ENCODE results near the gene ATP6V1C2.

ATP6V1C2 gene

GRCh38 chr2:10732924-10733565 is 11.6 kb downstream of the ATP6V1C2 start:
- in situ Hi-C loops (cut with HindIII; ENCODE audit: low sequenced_read_pairs): no loop called here

DNA sequence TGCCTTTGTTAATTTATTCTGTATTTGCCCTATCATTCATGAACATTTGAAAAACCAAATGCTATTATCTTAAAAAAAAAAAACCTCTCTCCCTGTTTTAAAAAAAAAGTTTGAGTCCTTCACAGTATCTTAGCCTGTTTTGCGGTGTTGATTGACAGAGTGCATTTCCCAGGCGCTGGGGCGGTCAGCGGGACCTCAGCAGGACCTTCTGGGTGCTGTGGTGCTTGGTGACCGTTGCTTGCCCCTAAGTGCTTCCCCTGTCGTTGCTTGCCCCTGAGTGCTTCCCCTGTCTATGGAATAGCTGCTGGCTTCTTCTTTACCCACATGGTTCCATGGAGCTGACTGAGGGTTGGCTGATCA is 12.1 kb downstream of the ATP6V1C2 start:
- in situ Hi-C loops (cut with HindIII; ENCODE audit: low sequenced_read_pairs): no loop called here

DNA sequence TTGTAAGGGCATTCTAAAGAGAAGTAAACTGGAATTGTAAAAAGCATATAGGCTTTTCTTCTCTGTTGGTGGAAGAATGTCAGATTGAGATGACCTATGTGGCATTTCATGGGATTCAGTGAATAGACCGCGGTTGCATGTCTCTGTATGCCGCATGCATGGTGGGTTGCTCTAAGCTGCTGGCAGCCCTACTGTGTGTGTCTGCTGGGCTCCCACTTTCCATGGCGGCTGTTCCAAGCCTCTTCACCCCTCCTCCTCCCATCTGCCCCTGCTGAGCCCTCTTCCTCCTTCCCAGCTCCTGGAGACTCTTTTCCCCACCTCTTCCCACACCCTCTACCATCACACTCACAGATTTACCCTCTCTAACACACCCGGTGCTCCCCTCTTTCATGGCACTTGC is 12.6 kb downstream of the ATP6V1C2 start:
- in situ Hi-C loops (cut with HindIII; ENCODE audit: low sequenced_read_pairs): no loop called here

- in situ Hi-C loops (cut with HindIII; ENCODE audit: low sequenced_read_pairs): no loop called here
Observed at GRCh38 chr2:10738192-10738591, 16.8 kb downstream of the ATP6V1C2 start.

GRCh38 chr2:10740226-10740625 is 18.8 kb downstream of the ATP6V1C2 start:
- in situ Hi-C loops (cut with HindIII; ENCODE audit: low sequenced_read_pairs): no loop called here

- in situ Hi-C loops (cut with HindIII; ENCODE audit: low sequenced_read_pairs): no loop called here
Observed at GRCh38 chr2:10741139-10741538, 19.7 kb downstream of the ATP6V1C2 start.

- in situ Hi-C loops (cut with HindIII; ENCODE audit: low sequenced_read_pairs): no loop called here
Observed at GRCh38 chr2:10742666-10743065, 21.2 kb downstream of the ATP6V1C2 start.

GRCh38 chr2:10750610-10751009 is 29.2 kb downstream of the ATP6V1C2 start:
- in situ Hi-C loops (cut with HindIII; ENCODE audit: low sequenced_read_pairs): no loop called here

GRCh38 chr2:10752236-10752635 is 30.8 kb downstream of the ATP6V1C2 start:
- in situ Hi-C loops (cut with HindIII; ENCODE audit: low sequenced_read_pairs): no loop called here

DNA sequence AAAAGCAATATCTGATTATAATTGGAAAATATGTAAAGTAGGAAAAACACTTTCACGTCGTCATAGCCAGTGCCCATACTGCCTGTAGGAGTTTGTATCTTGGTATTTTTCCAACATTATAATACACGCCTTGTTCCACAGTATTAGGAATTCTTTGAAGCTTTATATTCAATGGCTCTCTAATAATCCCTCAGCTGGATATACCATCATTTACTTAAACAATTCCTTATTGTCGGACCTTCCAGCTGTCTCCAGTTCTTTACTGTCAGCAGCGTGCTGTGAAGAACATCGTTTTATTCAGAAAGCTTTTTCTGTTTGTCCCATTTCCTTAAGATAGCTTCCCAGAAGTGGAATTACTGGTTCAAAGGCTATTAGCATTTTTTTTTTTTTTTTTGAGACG is 31.7 kb downstream of the ATP6V1C2 start:
- in situ Hi-C loops (cut with HindIII; ENCODE audit: low sequenced_read_pairs): no loop called here

- in situ Hi-C loops (cut with HindIII; ENCODE audit: low sequenced_read_pairs): no loop called here
Observed at GRCh38 chr2:10753876-10754275, 32.4 kb downstream of the ATP6V1C2 start.

GRCh38 chr2:10755621-10756020 is 34.2 kb downstream of the ATP6V1C2 start:
- in situ Hi-C loops (cut with HindIII; ENCODE audit: low sequenced_read_pairs): no loop called here

- in situ Hi-C loops (cut with HindIII; ENCODE audit: low sequenced_read_pairs): no loop called here
Observed at GRCh38 chr2:10757814-10758286, 36.4 kb downstream of the ATP6V1C2 start.

DNA sequence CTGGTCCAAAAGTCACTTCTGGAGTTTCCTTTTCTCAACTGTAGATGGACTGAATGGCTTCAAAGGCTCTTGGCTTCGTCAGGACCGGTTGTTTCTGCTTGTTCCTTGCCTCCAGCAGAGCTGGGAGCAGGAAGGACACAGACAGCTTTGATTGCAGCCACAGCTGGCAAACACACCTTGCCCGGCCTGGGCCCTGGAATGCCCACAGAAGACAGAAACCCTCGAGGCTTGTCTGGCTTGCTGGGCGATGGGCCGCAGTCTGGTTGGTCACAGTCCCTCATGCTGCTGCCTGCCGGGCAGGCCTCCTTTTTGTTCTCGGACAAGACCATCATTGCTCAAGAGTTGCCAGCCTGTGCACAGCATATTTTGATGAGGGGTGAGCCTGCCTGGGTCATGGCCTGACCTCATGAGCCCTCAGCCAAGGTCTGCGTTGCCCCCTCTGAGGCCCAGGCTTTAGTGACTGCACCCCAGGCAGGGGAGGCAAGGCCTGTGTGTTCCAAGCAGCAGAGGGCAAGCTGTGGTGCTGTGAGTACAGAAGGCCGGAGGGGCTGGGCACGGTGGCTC is 37.8 kb downstream of the ATP6V1C2 start:
- in situ Hi-C loops (cut with HindIII; ENCODE audit: low sequenced_read_pairs): no loop called here

DNA sequence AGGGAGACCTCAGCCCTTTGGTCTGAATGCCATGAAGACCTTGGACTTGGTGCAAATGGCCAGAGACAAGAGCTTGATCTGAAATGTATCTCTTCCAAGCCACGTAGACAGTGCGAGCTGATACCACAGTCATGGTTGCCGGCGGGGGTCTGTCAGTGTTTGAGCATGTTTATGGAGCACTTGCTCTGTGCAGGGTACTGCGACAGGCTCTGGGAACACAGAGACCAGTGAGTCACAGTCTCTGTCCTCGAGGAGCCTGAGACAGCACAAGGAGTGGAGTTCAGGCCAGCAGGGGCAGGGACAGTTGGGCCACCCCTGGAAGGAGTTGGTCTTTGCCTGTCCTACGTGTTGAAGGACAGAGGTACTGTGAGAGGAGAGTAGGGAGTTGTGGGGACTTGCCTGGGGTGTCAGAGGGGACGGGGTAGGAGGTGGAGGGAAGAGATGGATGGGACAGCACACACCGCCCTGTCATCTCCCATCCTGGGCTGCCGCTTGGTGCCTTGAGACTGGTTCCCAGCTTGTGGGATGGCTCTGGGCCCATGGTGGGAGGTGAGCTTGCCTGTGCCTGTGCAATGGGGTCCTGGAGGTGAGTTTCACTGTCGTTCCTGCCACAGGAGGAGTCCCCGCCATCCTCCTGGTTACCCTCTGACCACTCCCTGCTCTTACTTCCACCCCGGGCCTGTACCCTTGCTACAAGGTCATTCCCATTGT is 39.5 kb downstream of the ATP6V1C2 start:
- in situ Hi-C loops (cut with HindIII; ENCODE audit: low sequenced_read_pairs): no loop called here

DNA sequence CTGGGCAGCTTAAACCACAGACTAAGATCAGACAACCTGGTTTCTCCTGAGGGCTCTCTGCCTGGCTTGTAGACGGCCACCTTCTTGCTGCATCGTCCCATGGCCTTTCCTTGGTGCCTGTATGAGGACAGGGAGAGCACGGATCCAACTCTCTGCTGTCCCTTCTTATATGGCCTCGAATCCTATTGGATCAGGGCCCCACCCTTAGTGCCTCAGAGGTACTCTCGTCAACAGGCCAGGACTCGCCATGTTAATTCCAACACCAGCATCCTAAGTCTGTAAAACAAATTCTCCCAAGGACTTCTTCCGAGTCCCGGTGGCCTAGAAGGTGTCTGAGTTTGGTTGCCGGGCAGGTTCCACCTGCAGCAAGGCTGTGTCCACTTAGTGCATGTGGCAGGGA is 40.2 kb downstream of the ATP6V1C2 start:
- in situ Hi-C loops (cut with HindIII; ENCODE audit: low sequenced_read_pairs): no loop called here

GRCh38 chr2:10762651-10763460 is 41.4 kb downstream of the ATP6V1C2 start:
- in situ Hi-C loops (cut with HindIII; ENCODE audit: low sequenced_read_pairs): no loop called here

- in situ Hi-C loops (cut with HindIII; ENCODE audit: low sequenced_read_pairs): no loop called here
Observed at GRCh38 chr2:10763461-10763800, 42.0 kb downstream of the ATP6V1C2 start.

- in situ Hi-C loops (cut with HindIII; ENCODE audit: low sequenced_read_pairs): no loop called here
Observed at GRCh38 chr2:10764096-10764785, 42.8 kb downstream of the ATP6V1C2 start.

GRCh38 chr2:10764896-10765295 is 43.5 kb downstream of the ATP6V1C2 start:
- in situ Hi-C loops (cut with HindIII; ENCODE audit: low sequenced_read_pairs): no loop called here

GRCh38 chr2:10765461-10765860 is 44.0 kb downstream of the ATP6V1C2 start:
- in situ Hi-C loops (cut with HindIII; ENCODE audit: low sequenced_read_pairs): no loop called here
